GM12878 (cell line): ENCODE results near the gene SCMH1. TPM values are rescaled to one million over a fixed set of nuclear protein-coding genes. Genes with fewer than 3 reads are reported as not detected.

ENCODE experiments used
- ATAC-seq: fragments of 200-7000 bp; cut with Tn5 transposase; 3 replicates; pipeline ENCODE4 v1.9.1; 2020; ENCODE audit warnings: mild to moderate bottlenecking, moderate library complexity
- BruUV-seq: library from RNA; stranded (reverse); fragments of 400-500 nt; replicated peaks from 2 replicates; lab custom pipeline; 2021; lab: Mats Ljungman, UMichigan
- CTCF ChIA-PET: fragments of 300-600 bp; sonication (Branson Sonifier 250); formaldehyde crosslinking; extraction: SDS; loops from one replicate; lab custom pipeline; 2021; ENCODE audit warnings: inconsistent platforms; lab: Yijun Ruan, JAX
- POLR2A ChIA-PET: fragments of 350-600 bp; formaldehyde crosslinking; extraction: SDS; loops from one replicate; lab custom pipeline; 2021; ENCODE audit warnings: inconsistent platforms; lab: Charles Lee
- RAD21 ChIA-PET: fragments of 300-600 bp; sonication (Branson Sonifier 250); formaldehyde crosslinking; loops from one replicate; lab custom pipeline; 2023; ENCODE audit warnings: antibody characterized with exemption; ENCODE audit not compliant: unreplicated experiment; lab: Charles Lee
- SMC1A ChIA-PET: fragments of 300-600 bp; sonication (Branson Sonifier 250); formaldehyde crosslinking; loops from one replicate; lab custom pipeline; 2023; ENCODE audit not compliant: unreplicated experiment, uncharacterized antibody; lab: Charles Lee
- DNase-seq: peaks from one replicate; pipeline ENCODE4 v3.0.0-alpha.2; 2011; ENCODE audit warnings: low read depth, low spot score
- FAIRE-seq: peaks from 3 replicates; lab custom pipeline; 2011; peaks lifted over from hg19 to GRCh38; lab: Jason Lieb, UNC
- H2AFZ ChIP-seq: 2 replicates; pipeline ENCODE4 v1.6.0; 2011; ENCODE audit warnings: low read depth, low read length, control low read depth; ENCODE audit not compliant: control insufficient read depth
- H3K27ac ChIP-seq: 2 replicates; pipeline ENCODE4 v1.5.1; 2011; ENCODE audit warnings: control low read depth; ENCODE audit not compliant: control insufficient read depth, insufficient read depth
- H3K27me3 ChIP-seq, 2 experiments: replicated peaks in 1 of 2; 2 replicates each; pipeline versions ENCODE4 v1.6.0 to v1.6.1; 2011; ENCODE audit warnings: low read length in 1 of 2; ENCODE audit not compliant: control insufficient read depth in 2 of 2, insufficient read depth in 2 of 2
- H3K36me3 ChIP-seq, 2 experiments: 2 replicates each; pipeline ENCODE4 v1.5.1; 2011; ENCODE audit warnings: low read length in 1 of 2; ENCODE audit not compliant: control insufficient read depth in 2 of 2, insufficient read depth in 2 of 2
- H3K4me1 ChIP-seq: 2 replicates; pipeline ENCODE4 v1.6.1; 2011; ENCODE audit warnings: mild to moderate bottlenecking, low read length, moderate library complexity, mixed read lengths; ENCODE audit not compliant: control insufficient read depth, insufficient read depth
- H3K4me2 ChIP-seq: 2 replicates; pipeline ENCODE4 v1.6.0; 2011; ENCODE audit warnings: control low read depth; ENCODE audit not compliant: control insufficient read depth, insufficient read depth
- H3K4me3 ChIP-seq: fragments of 200-600 bp; sonication (generic); 2 replicates; pipeline ENCODE4 v1.5.1; 2016
- H3K79me2 ChIP-seq: 2 replicates; pipeline ENCODE4 v1.6.0; 2011; ENCODE audit warnings: low read length; ENCODE audit not compliant: control insufficient read depth, insufficient read depth
- H3K9ac ChIP-seq: 2 replicates; pipeline ENCODE4 v1.8.0; 2011; ENCODE audit warnings: low read length, control low read depth, mixed read lengths; ENCODE audit not compliant: control insufficient read depth, insufficient read depth
- H3K9me3 ChIP-seq: replicated peaks from 3 replicates; pipeline ENCODE4 v1.5.1; 2011; ENCODE audit warnings: mild to moderate bottlenecking, low read length; ENCODE audit not compliant: control insufficient read depth, insufficient read depth
- H4K20me1 ChIP-seq: 2 replicates; pipeline ENCODE4 v1.6.0; 2011; ENCODE audit not compliant: control insufficient read depth, insufficient read depth
- GABPA ChIP-seq: IDR thresholded peaks from 2 replicates; pipeline ENCODE4 v1.6.1; 2014; ENCODE audit warnings: antibody characterized with exemption, low read depth, mild to moderate bottlenecking, inconsistent platforms
- HDGF ChIP-seq: fragments of 450-650 bp; IDR thresholded peaks from 2 replicates; pipeline ENCODE4 v1.6.1; 2016; ENCODE audit warnings: antibody characterized with exemption
- LARP7 ChIP-seq: fragments of 450-650 bp; IDR thresholded peaks from 2 replicates; pipeline ENCODE4 v1.6.1; 2017; ENCODE audit warnings: mild to moderate bottlenecking
- NBN ChIP-seq: fragments of 450-650 bp; IDR thresholded peaks from 2 replicates; pipeline ENCODE4 v1.6.1; 2016
- NFYB ChIP-seq: IDR thresholded peaks from 2 replicates; pipeline ENCODE4 v1.6.1; 2011; ENCODE audit warnings: low read depth, mild to moderate bottlenecking, low read length, improper control_type of control experiment, moderate library complexity; ENCODE audit not compliant: insufficient read depth
- POLR2A ChIP-seq: IDR thresholded peaks from 2 replicates; pipeline ENCODE4 v1.6.1; 2011; ENCODE audit warnings: low read depth, mild to moderate bottlenecking, low read length
- POLR2AphosphoS5 ChIP-seq: IDR thresholded peaks from 2 replicates; pipeline ENCODE4 v1.6.1; 2011; ENCODE audit warnings: mild to moderate bottlenecking, low read length, inconsistent platforms
- RAD51 ChIP-seq: fragments of 450-650 bp; IDR thresholded peaks from 2 replicates; pipeline ENCODE4 v1.6.1; 2016; ENCODE audit warnings: moderate library complexity, mild to moderate bottlenecking, inconsistent platforms
- SIN3A ChIP-seq: IDR thresholded peaks from 2 replicates; pipeline ENCODE4 v1.6.1; 2012; ENCODE audit warnings: low read depth, low read length, improper control_type of control experiment
- WGBS: methylation state at CpG from one replicate; pipeline ENCODE4 v1.1.6; 2016; ENCODE audit warnings: low lambda C conversion rate; ENCODE audit not compliant: insufficient replicate concordance, insufficient coverage; ENCODE audit errors: missing lambda C conversion rate; 5-methylcytosine and 5-hydroxymethylcytosine counted together
- in situ Hi-C: fragments of 300-500 bp; cut with MboI; formaldehyde crosslinking; loops from 9 replicates; pipeline ENCODE4 v1.14.3; 2018; ENCODE audit warnings: mixed read lengths
- intact Hi-C: fragments of 100-400 bp; cut with micrococcal nuclease; formaldehyde crosslinking; loops from one replicate; pipeline ENCODE4 v1.14.2; 2022; ENCODE audit not compliant: unreplicated experiment
- polyA plus RNA-seq, 11 experiments: library from polyadenylated mRNA; depleted of rRNA in 4 of 11; unstranded in 6 of 11; stranded (reverse) in 5 of 11; fragments of >200 nt; fragmentation: Nextera tagmentation in 4 of 11; fragmentation: Illumina TruSeq in 1 of 11; extraction: Ambion mirVana in 4 of 11; extraction: Trizol in 1 of 11; gene quantifications; 1 replicate in 1 of 11; 2 replicates in 10 of 11; pipeline versions ENCODE4 v1.2.1 to v1.2.3, GENCODE V29; 2011 to 2016; ENCODE audit warnings: inconsistent platforms in 2 of 11, missing spikeins in 2 of 11, low read depth in 1 of 11
- total RNA-seq, 4 experiments: library from RNA; depleted of rRNA in 3 of 4; stranded (reverse); fragments of >200 nt in 3 of 4; fragmentation: Illumina TruSeq in 1 of 4; extraction: Trizol in 1 of 4; gene quantifications; 2 replicates each; pipeline versions ENCODE4 v1.2.1 to v1.2.3, GENCODE V29; 2013 to 2021

SCMH1 gene
- total and polyA plus RNA-seq, 10 of the 15 experiments (the other 5 are each of a cell fraction or from before 2014, with no cell fraction given): 7.5 to 44.1 (median 27.8) TPM

DNA sequence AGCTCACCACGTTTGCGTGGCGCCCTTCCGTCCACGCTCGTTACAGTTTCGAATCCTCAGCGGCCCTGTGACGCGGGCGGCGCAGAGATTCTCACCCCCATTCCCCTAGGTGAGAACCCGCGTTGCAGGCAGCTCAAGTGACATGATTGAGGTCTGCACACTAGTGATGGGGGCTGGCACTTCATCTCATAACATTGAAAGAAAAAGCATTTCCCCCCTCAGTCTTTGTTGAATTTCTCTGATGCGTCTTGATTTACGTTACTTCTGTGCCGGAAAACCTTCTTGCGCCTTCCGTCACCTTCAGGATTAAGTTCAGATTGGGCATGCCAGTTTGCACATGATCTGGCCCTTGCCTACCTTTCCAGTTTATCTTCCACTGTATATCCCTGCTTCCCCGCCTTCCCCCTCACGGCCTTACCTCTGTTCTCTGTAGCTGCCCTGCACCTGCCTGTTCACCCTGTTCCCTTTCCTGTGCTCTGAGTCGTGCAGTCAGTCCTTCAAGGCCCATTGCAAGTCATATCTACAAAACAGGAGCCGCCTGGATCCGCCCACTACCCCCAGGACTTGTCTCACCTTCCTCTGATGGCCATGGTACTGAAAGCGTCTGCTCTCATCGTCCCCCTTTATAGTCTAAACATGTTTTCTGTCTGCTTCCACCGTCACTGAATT, 261.5 kb downstream of the SCMH1 start:
- ATAC-seq (peak; percentile 45), DNase-seq (no peak), FAIRE-seq (no peak)
- in situ Hi-C loops (no loop called here), intact Hi-C loops (no loop called here)
- H3K27me3 ChIP-seq: no peaks in the 10 kb centered on the region
- SMC1A ChIA-PET: interaction anchor here (0.9 to 1.3 kb wide), 4 partner anchors 19 to 269 kb away, joined by 3 to 7 read pairs (median 4); no protein-coding TSS in a partner anchor
- H2AFZ ChIP-seq: peak overlapping the region; percentile 30
- no peaks in the 10 kb centered on the region; the same call in 1 of the 2 replicates for H4K20me1 ChIP-seq
- peaks cover 4 to 10% of the 10 kb centered on the region in 2 experiments for H3K36me3 ChIP-seq
- POLR2A ChIA-PET: interaction anchor here (1.0 to 1.3 kb wide), 4 partner anchors 10 to 118 kb away, joined by 3 to 5 read pairs (median 4); partner anchors contain the start of gene CITED4
- CTCF ChIA-PET: interaction anchor here (0.6 kb wide), 1 partner anchor 23 kb away, joined by 3 read pairs; no protein-coding TSS in a partner anchor
- peaks cover 4% of the 10 kb centered on the region; the same call in 1 of the 2 replicates for H3K4me1 ChIP-seq
- BruUV-seq: no TSS peak
- H3K9ac ChIP-seq: peak overlapping the region; percentile 84
- peak overlapping the region; percentile 81 for H3K4me3 ChIP-seq
- RAD21 ChIA-PET: interaction anchor here (1.4 to 4.1 kb wide), 3 partner anchors 23 to 260 kb away, joined by 4 to 19 read pairs (median 4); no protein-coding TSS in a partner anchor
- TF ChIP-seq GABPA (no peak), LARP7 (no peak), POLR2AphosphoS5 (peak; percentile 42; the same call in 1 of the 2 replicates), HDGF (peak; percentile 77; the same call in 1 of the 2 replicates), SIN3A (0 out of 2 replicates have a peak, but pooled peaks have one; percentile 54), NBN (0 out of 2 replicates have a peak, but pooled peaks have one; percentile 25), POLR2A (peak; percentile 57; the same call in 1 of the 2 replicates), NFYB (no peak), RAD51 (no peak)
- H3K27ac ChIP-seq: peak overlapping the region; percentile 81
- peak overlapping the region; percentile 78 for H3K4me2 ChIP-seq
- H3K9me3 ChIP-seq: no peaks in the 10 kb centered on the region
- H3K79me2 ChIP-seq: peaks cover 43% of the 10 kb centered on the region
- under 1% methylated on average over 20 of the region's 27 CpGs for WGBS
